Measurements from ENCODE around the gene TOMM34. TPM values are rescaled to one million over a fixed set of nuclear protein-coding genes. Genes with fewer than 3 reads are reported as not detected.

The TOMM34 gene
- total and polyA plus RNA-seq, 2 experiments from 2014 or later = 27.4 to 38.7 TPM

DNA sequence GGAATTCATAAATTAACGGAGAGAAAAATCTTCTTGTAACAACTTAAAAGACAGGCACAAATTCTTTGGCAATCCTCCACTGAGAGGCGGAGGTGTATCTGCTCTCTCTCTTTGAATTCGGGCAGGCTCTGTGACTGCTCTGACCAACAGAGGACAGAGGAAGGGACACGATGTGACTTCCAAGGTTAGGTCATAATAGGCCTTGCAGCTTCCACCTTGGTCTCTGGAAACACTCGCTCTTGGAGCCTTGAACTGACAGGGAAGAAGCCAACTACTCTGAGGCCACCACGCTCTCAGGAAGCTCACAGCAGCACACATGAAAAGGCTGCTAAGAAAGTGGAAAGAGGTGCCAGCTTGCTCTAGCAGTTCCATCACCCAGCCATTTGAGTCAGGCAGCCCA lies 14.9 kb downstream of the TOMM34 start:
- H3K4me2 ChIP-seq = no peak overlapping the region
- peaks cover 17% of the 10 kb centered on the region for H4K20me1 ChIP-seq (replicated peaks; ENCODE audit: insufficient read depth)
- peaks cover 72% of the 10 kb centered on the region for H3K36me3 Mint-ChIP-seq (ENCODE audit: low read depth)
- H3K9me2 ChIP-seq (ENCODE audit: insufficient read depth) = no peaks in the 10 kb centered on the region
- H3K9me3 Mint-ChIP-seq = no peaks in the 10 kb centered on the region
- no peaks in the 10 kb centered on the region for H3K27me3 ChIP-seq (ENCODE audit: insufficient read depth)
- H3K27me3 Mint-ChIP-seq (ENCODE audit: insufficient read depth, low read depth, poor library complexity) = no peaks in the 10 kb centered on the region
- no peak for TF ChIP-seq NANOG (IDR thresholded peaks at IDR 0.05; ENCODE audit: borderline replicate concordance)
- ATAC-seq (no peak), DNase-seq (ENCODE audit: low spot score) (no peak)
- H3F3A ChIP-seq (replicated peaks; ENCODE audit: low read depth) = peaks cover 7% of the 10 kb centered on the region; the same call in 1 of the 2 replicates
- no peak overlapping the region for H3K4me3 ChIP-seq
- H2AFZ ChIP-seq = no peak overlapping the region
- H3K4me1 Mint-ChIP-seq = no peaks in the 10 kb centered on the region
- H3K36me3 ChIP-seq (ENCODE audit: insufficient read depth) = peaks cover 27% of the 10 kb centered on the region; the same call in 1 of the 2 replicates
- no peak overlapping the region for H3K27ac Mint-ChIP-seq
- H3K27ac ChIP-seq (ENCODE audit: low read depth) = no peak overlapping the region
- H3K4me3 Mint-ChIP-seq = no peak overlapping the region
- no peaks in the 10 kb centered on the region for H3K4me1 ChIP-seq (ENCODE audit: insufficient read depth)
- no peaks in the 10 kb centered on the region for H3K79me2 ChIP-seq (replicated peaks; ENCODE audit: insufficient read depth)

DNA sequence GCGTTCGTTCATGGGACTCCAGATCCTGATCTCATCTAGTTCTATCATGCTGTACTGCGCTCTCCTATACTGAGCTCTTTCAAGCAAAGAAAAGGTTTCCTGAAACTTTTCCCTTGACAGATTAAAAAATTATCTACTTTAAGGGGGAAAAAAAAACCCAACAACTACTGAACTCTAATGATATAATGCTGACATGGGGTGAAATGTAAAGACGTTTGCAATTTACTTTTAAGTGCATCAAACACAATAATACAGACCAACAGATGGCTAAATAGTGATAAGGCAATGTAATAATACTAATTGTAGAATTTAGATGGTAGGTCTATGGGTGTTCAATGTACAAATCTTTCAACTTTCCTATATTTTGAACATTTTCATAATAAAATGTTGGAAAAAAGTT lies 16.4 kb downstream of the TOMM34 start:
- no peaks in the 10 kb centered on the region for H3K4me1 ChIP-seq (ENCODE audit: insufficient read depth)
- Mint-ChIP-seq H3K4me3 (no peak overlapping the region), H3K27me3 (ENCODE audit: insufficient read depth, low read depth, poor library complexity) (no peaks in the 10 kb centered on the region), H3K4me1 (no peaks in the 10 kb centered on the region), H3K36me3 (ENCODE audit: low read depth) (peaks cover 67% of the 10 kb centered on the region), H3K9me3 (no peaks in the 10 kb centered on the region), H3K27ac (no peak overlapping the region)
- H3K4me2 ChIP-seq = no peak overlapping the region
- no peaks in the 10 kb centered on the region for H3K79me2 ChIP-seq (replicated peaks; ENCODE audit: insufficient read depth)
- peaks cover 23% of the 10 kb centered on the region; the same call in 1 of the 2 replicates for H3K36me3 ChIP-seq (ENCODE audit: insufficient read depth)
- no peak for ATAC-seq
- H2AFZ ChIP-seq = no peak overlapping the region
- no peaks in the 10 kb centered on the region for H3K9me2 ChIP-seq (ENCODE audit: insufficient read depth)
- H3K4me3 ChIP-seq = no peak overlapping the region
- H3F3A ChIP-seq (replicated peaks; ENCODE audit: low read depth) = peaks cover 7% of the 10 kb centered on the region; the same call in 1 of the 2 replicates
- no peak overlapping the region for H3K27ac ChIP-seq (ENCODE audit: low read depth)
- no peak for TF ChIP-seq EZH2phosphoT487 (IDR thresholded peaks at IDR 0.05; ENCODE audit: unreplicated experiment)
- no peak for DNase-seq (ENCODE audit: low spot score)
- H3K27me3 ChIP-seq (ENCODE audit: insufficient read depth) = no peaks in the 10 kb centered on the region
- H4K20me1 ChIP-seq (replicated peaks; ENCODE audit: insufficient read depth) = peaks cover 16% of the 10 kb centered on the region

DNA sequence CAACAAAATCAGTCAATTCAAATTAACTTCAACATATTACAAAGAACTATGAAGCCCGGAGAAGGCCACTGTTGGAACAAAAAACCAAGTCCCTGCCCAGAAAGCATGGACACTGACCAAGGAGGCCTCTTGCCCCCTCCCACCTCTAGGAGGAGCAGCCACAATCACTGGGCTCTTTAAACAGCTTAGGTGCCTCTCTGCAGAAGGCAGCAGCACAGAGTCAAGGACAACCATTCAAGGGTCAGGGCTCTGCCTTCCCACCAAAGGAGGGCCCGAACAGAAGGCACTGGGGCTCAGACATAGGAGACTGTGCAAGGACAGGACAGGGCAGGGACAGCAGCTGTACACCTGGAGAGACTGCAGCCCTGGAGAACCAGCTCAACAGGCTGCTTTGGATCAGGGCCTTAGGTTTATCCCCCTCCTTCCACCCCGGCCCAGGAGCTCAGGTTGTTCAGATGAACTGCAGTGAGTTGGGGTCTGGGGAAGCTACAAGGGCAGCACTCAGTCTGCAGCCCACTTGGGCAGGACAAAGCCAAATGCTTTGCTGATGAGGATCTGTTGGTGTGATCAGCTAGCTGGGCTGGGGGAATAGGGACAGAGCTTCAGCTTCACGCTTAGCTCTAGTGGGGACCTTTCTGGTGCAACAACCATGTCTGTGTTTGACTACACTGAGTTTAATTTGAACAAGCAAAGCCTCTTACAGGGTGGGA lies 17.8 kb downstream of the TOMM34 start:
- Histone ChIP-seq H3K4me2 (no peak overlapping the region), H3K4me3 (no peak overlapping the region), H3F3A (replicated peaks; ENCODE audit: low read depth) (peaks cover 3% of the 10 kb centered on the region; the same call in 1 of the 2 replicates), H3K79me2 (replicated peaks; ENCODE audit: insufficient read depth) (no peaks in the 10 kb centered on the region), H3K9me2 (ENCODE audit: insufficient read depth) (no peaks in the 10 kb centered on the region), H3K27me3 (ENCODE audit: insufficient read depth) (no peaks in the 10 kb centered on the region), H3K36me3 (ENCODE audit: insufficient read depth) (peaks cover 24% of the 10 kb centered on the region), H3K4me1 (ENCODE audit: insufficient read depth) (no peaks in the 10 kb centered on the region), H3K27ac (ENCODE audit: low read depth) (no peak overlapping the region), H4K20me1 (replicated peaks; ENCODE audit: insufficient read depth) (peaks cover 13% of the 10 kb centered on the region), H2AFZ (no peak overlapping the region)
- TF ChIP-seq CTCF (conservative IDR thresholded peaks at IDR 0.05; ENCODE audit: low read depth in 2 of 2) (peak; percentile 33 to 36; a peak in 3 of 4 replicates), ZNF114 (CRISPR knock-in tag; IDR thresholded peaks at IDR 0.05) (no peak)
- ATAC-seq (peak; percentile 83), DNase-seq (ENCODE audit: low spot score) (peak; percentile 43)
- H3K27ac Mint-ChIP-seq = no peak overlapping the region; the same call in 1 of the 2 replicates
- H3K36me3 Mint-ChIP-seq (ENCODE audit: low read depth) = peaks cover 68% of the 10 kb centered on the region
- no peak overlapping the region for H3K4me3 Mint-ChIP-seq
- no peaks in the 10 kb centered on the region for H3K9me3 Mint-ChIP-seq
- H3K4me1 Mint-ChIP-seq = no peaks in the 10 kb centered on the region
- no peaks in the 10 kb centered on the region for H3K27me3 Mint-ChIP-seq (ENCODE audit: insufficient read depth, low read depth, poor library complexity)

All from GM23338 (cell line).